Measurements from ENCODE around the gene MGST2. TPM values are rescaled to one million over a fixed set of nuclear protein-coding genes. Genes with fewer than 3 reads are reported as not detected.
A peak's percentile ranks its signal among the peaks of the same experiment; 100 is the strongest.

MGST2 gene
- total RNA-seq, 2 donors from 2014 or later, result 101 to 135 TPM

- Histone ChIP-seq H3K27me3 (replicated peaks; ENCODE audit: insufficient read depth) (no peaks in the 10 kb centered on the region), H3K9me3 (no peaks in the 10 kb centered on the region), H3K4me3 (no peak overlapping the region), H3K4me1 (replicated peaks) (peaks cover 5% of the 10 kb centered on the region), H3K27ac (no peak overlapping the region), H3K36me3 (no peaks in the 10 kb centered on the region)
- TF ChIP-seq, protein P1, sequence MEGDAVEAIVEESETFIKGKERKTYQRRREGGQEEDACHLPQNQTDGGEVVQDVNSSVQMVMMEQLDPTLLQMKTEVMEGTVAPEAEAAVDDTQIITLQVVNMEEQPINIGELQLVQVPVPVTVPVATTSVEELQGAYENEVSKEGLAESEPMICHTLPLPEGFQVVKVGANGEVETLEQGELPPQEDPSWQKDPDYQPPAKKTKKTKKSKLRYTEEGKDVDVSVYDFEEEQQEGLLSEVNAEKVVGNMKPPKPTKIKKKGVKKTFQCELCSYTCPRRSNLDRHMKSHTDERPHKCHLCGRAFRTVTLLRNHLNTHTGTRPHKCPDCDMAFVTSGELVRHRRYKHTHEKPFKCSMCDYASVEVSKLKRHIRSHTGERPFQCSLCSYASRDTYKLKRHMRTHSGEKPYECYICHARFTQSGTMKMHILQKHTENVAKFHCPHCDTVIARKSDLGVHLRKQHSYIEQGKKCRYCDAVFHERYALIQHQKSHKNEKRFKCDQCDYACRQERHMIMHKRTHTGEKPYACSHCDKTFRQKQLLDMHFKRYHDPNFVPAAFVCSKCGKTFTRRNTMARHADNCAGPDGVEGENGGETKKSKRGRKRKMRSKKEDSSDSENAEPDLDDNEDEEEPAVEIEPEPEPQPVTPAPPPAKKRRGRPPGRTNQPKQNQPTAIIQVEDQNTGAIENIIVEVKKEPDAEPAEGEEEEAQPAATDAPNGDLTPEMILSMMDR (IDR thresholded peaks at IDR 0.05), result no peak
- no peak for TF ChIP-seq POLR2A (IDR thresholded peaks at IDR 0.05)
- TF ChIP-seq POLR2AphosphoS5 (IDR thresholded peaks at IDR 0.05), result no peak
- WGBS, result 53% methylated on average over 3 of the region's 3 CpGs
- intact Hi-C loops (cut with DNase I), result loop anchor here (10.0 kb wide), 1 partner anchor 134 kb away; no protein-coding TSS in a partner anchor
- DNase-seq (ENCODE audit: low spot score), result no peak
These were observed 5.0 kb upstream of the MGST2 start for GRCh38 chr4:139660568-139661043.

- WGBS, result 46% methylated on average over 1 of the region's 1 CpG
- intact Hi-C loops (cut with DNase I), result loop anchor here (10.0 kb wide), 1 partner anchor 131 kb away; no protein-coding TSS in a partner anchor
- H3K27me3 ChIP-seq (replicated peaks; ENCODE audit: insufficient read depth), result no peaks in the 10 kb centered on the region
- peaks cover 7% of the 10 kb centered on the region for H3K4me1 ChIP-seq (replicated peaks)
- H3K36me3 ChIP-seq, result no peaks in the 10 kb centered on the region
- H3K27ac ChIP-seq, result peak overlapping the region; percentile 3 to 10
- DNase-seq (ENCODE audit: low spot score), result no peak
- no peak overlapping the region for H3K4me3 ChIP-seq
- TF ChIP-seq, protein P1 (IDR thresholded peaks at IDR 0.05), result no peak
- TF ChIP-seq POLR2AphosphoS5 (IDR thresholded peaks at IDR 0.05) (no peak), POLR2A (IDR thresholded peaks at IDR 0.05) (no peak)
- no peaks in the 10 kb centered on the region for H3K9me3 ChIP-seq
These were observed 2.0 kb upstream of the MGST2 start for GRCh38 chr4:139663561-139664138.

DNA sequence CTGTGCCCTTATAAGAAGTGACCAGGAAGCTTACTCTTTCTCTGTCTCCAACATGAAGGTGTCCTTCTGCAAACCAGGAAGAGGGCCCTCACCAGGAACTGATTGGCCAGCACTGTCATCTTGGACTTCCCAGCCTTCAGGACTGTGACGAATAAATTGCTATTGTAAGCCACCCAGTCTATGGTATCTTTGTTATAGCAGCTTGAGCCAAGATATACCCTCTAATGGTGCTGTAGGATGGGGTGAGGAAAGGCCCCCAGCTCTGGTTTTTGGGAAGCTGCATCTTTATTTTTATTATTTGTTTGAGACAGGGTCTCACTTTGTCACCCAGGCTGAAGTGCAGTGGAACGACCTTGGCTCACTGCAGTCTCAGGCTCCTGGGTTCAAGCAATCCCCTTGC, 1.2 kb upstream of the MGST2 start:
- H3K9me3 ChIP-seq, result no peaks in the 10 kb centered on the region
- no peaks in the 10 kb centered on the region for H3K36me3 ChIP-seq
- peaks cover 7% of the 10 kb centered on the region for H3K4me1 ChIP-seq (replicated peaks)
- H3K4me3 ChIP-seq, result no peak overlapping the region
- no peak for DNase-seq (ENCODE audit: low spot score)
- TF ChIP-seq, protein P1 (IDR thresholded peaks at IDR 0.05), result no peak
- TF ChIP-seq POLR2AphosphoS5 (IDR thresholded peaks at IDR 0.05) (no peak), POLR2A (IDR thresholded peaks at IDR 0.05) (no peak)
- 93% methylated on average over 2 of the region's 2 CpGs for WGBS
- peak overlapping the region in 1 of 2 donors; percentile 3 for H3K27ac ChIP-seq
- intact Hi-C loops (cut with DNase I), result loop anchor here (10.0 kb wide), 1 partner anchor 130 kb away; no protein-coding TSS in a partner anchor
- H3K27me3 ChIP-seq (replicated peaks; ENCODE audit: insufficient read depth), result no peaks in the 10 kb centered on the region

GRCh38 chr4:139665079-139665689, 435 bp upstream of the MGST2 start:
- TF ChIP-seq POLR2A (IDR thresholded peaks at IDR 0.05), result no peak
- no peak for TF ChIP-seq POLR2AphosphoS5 (IDR thresholded peaks at IDR 0.05)
- TF ChIP-seq, protein P1 (IDR thresholded peaks at IDR 0.05), result no peak
- DNase-seq (ENCODE audit: low spot score), result no peak
- H3K4me1 ChIP-seq (replicated peaks), result peaks cover 7% of the 10 kb centered on the region
- no peaks in the 10 kb centered on the region for H3K9me3 ChIP-seq
- peak overlapping the region; percentile 87 to 91 for H3K27ac ChIP-seq
- intact Hi-C loops (cut with DNase I), result loop anchor here (5.0 to 10.0 kb wide), 4 partner anchors 67 to 587 kb away; partner anchors contain the start of gene MAML3
- no peaks in the 10 kb centered on the region for H3K27me3 ChIP-seq (replicated peaks; ENCODE audit: insufficient read depth)
- 74% methylated on average over 10 of the region's 10 CpGs for WGBS
- peak overlapping the region; percentile 47 to 53 for H3K4me3 ChIP-seq
- no peaks in the 10 kb centered on the region for H3K36me3 ChIP-seq

All from prostate gland (tissue), 2 donors.